ENCODE measurements around the gene ATXN2.
"Not testable (repeated sequence)": the region's sequence is repeated elsewhere in the genome, so short reads cannot be mapped to it uniquely, and the experiment has no call there.

The ATXN2 gene

DNA sequence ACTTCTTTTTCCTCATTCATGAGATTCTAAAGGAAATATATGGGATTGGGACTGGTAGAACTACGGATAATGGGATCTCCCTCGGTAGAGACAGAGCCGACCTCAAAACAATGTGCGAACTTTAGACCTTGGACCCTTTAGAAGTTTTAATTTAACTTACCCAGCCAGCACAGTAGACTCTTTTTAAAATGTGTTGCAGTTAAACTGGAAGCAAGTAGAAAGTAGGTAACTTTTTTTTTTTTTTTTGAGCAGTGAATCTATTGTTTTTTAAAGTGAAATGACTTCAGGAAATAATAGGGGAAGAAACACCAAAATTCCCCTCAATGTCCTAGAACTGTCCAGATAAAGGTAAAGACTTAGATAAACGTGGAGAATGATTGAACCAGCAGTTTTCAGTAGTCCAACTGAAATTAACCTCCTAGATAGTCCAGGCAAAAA lies 1.1 kb upstream of the ATXN2 start:
- FAIRE-seq = no peak

DNA sequence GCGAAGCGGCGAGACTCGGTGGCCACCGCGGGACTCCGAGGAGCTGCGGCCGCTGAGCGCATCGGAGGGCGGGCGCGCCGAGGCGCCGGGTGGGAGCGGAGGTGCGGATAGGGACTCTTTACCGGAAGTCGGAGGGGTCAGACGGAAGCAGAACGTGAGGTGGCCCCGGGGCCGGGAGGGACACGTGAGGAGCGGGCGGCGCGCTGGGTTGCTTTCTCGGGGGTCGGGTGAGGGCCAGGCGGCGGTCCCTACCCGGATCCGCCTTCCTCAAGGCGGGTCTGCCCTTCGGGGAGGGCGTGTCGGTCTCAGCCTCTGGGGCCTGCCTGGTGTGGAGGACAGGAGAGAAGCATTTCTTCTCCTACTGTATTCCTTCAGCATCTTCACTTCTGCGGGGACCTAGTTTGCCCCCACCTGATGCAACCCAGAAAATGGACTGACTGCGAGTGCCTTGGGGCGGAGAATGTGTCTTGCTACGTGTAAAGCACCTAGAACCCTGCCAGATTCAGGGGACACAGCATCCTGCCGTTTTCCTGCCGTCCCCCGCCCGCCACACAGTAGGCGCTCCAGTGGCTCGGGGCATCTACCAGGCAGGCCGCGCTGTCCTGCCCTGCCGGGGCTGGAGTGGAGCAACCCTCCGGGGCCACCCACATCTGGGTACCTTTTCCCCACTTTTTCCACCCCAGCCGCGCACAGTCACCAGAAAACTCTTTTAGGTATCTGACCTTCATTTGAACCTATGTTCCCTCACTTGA lies 514 bp upstream of the ATXN2 start:
- no peak for FAIRE-seq

DNA sequence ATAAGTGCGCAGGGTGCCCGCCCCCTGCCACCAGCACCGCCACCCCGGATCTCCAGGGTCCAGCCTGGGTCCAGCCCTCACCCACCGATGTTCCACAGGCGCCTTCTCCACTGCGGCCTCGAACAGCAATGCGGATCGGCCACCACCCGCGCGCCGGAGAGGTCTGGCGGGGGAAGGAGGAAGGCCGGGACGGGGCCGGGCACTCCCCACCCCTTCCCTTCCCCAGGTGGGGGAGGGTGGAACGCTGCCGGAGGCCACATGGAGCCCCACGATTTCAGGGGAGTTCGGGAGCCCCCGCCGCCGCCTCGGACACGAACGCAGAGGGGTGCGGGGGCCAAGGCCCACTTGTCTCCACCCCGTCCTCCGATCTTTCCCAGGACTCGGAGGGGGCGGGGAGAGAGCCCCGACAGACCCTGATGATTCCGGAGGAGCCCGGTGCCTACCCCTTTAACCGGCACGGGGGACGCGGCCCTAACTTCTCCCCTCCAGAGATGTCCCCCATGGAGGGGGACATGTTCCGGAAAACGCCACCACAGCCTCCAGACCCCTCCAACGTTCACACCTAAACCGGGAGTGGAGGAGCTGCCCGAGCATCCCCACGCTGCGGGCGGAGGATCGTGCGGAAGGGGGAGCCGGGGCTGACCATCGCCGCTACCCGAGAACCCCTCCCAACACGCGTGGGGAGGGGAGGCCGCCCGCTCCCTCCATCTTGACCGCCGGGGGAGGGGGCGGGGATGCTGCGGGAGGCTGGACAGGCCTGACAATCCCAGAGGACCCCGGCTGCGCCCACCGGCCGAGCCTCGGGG lies 1.1 kb downstream of the ATXN2 start:
- no peak for FAIRE-seq

- no peak for FAIRE-seq
These were observed 1.9 kb downstream of the ATXN2 start for GRCh38 chr12:111596985-111597830.

DNA sequence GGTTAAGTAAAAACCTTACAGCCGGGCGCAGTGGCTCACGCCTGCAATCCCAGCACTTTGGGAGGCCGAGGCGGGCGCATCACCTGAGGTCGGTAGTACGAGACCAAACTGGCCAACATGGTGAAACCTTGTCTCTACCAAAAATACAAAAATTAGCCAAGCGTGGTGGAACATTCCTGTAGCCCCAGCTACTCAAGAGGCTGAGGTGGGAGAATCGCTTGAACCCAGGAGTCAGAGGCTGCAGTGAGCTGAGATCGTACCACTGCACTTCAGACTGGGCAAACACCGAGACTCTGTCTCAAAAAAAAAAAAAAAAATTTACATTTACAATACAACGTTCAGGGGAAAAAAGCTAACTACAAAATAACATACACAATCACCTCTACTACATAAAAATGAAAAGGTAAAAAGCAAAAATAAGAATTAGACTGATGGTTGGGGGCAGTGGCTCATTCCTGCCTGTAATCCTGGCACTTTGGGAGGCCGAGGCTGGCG lies 3.7 kb downstream of the ATXN2 start:
- not testable (repeated sequence) for FAIRE-seq

DNA sequence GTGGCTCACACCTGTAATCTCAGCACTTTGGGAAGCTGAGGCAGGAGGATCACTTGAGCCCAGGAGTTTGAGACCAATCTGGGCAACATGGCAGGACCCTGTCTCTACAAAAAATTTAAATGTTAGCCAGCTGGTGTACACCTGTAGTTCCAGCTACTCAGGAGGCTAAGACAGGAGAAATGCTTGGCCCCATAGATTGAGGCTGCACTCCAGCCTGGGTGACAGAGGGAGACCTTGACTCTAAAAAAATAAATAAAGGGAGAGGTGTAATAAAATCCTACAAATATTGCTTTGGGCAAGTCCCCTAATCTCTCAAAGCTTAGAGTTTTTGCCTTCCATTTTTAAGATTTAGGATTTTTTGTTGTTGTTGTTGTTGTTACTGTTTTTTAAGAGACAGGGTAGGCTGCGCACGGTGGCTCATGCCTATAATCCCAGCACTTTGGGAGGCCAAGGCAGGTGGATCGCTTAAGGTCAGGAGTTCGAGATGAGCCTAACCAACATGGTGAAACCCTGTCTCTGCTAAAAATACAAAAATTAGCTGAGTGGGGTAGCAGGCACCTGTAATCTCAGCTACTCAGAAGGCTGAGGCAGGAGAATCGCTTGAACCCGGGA lies 7.6 kb downstream of the ATXN2 start:
- not testable (repeated sequence) for FAIRE-seq

GRCh38 chr12:111590552-111590951 lies 8.6 kb downstream of the ATXN2 start:
- no peak for FAIRE-seq

- FAIRE-seq = no peak
These were observed 9.5 kb downstream of the ATXN2 start for GRCh38 chr12:111589601-111590000.

- no peak for FAIRE-seq
These were observed 11.1 kb downstream of the ATXN2 start for GRCh38 chr12:111588010-111588409.

GRCh38 chr12:111586986-111587385 lies 12.1 kb downstream of the ATXN2 start:
- FAIRE-seq = no peak

DNA sequence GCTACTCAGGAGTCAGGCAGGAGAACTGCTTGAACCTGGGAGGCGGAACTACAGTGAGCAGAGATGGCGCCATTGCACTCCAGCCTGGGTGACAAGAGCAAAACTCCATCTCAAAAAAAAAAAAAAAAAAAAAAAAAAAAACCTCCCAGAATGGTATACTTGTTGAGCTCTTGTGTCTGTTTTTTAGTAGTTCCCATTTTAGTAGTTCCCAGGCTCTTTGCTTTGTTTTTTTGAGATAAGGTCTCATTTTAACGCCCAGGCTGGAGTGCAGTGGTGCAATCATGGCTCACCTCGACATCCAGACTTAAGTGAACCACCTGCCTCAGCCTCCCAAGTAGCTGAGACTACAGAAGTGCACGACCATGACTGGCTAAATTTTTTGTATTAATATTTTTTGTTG lies 13.4 kb downstream of the ATXN2 start:
- FAIRE-seq = no peak

DNA sequence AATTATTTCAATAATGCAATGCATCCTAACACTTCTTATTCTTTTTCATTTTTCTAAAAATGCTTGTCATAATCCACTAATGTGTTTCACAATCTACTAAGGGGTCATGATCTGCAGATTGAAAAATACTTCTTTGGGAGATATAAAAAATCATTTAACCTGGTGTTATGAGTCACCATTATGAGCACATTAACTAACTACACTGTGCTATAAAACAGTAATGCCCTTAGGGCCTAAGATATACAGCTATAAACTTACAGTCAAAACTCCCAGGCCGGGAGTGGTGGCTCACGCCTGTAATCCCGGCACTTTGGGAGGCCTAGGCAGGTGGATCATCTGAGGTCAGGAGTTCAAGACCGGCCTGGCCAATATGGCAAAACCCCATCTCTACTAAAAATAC lies 14.2 kb downstream of the ATXN2 start:
- FAIRE-seq = no peak

- not testable (repeated sequence) for FAIRE-seq
These were observed 15.6 kb downstream of the ATXN2 start for GRCh38 chr12:111583506-111583905.

GRCh38 chr12:111582133-111582747 lies 16.9 kb downstream of the ATXN2 start:
- no peak for FAIRE-seq

DNA sequence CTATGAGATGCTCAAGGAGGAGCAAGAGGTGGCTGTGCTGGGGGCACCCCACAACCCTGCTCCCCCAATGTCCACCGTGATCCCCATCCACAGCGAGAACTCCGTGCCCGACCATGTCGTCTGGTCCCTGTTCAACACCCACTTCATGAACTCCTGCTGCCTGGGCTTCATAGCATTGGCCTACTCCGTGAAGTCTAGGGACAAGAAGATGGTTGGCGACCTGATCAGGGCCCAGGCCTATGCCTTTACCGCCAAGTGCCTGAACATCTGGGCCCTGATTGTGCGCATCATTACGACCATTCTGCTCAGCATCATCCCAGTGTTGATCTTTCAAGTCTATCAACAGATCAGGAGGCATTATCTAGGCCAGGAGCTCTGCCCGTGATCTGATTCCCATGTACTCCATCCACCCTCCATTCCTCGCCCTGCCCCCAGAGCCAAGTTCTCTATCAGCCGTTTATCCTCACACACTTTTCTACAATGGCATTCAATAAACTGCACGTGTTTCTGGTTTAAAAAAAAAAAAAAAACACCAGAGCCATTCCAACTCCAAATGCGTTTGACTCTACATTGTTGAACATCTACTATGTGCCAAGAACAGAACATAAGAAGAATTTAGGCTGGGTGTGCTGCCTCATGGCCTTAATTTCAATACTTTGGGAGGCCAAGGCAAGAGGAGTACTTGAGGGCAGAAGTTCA lies 17.5 kb downstream of the ATXN2 start:
- FAIRE-seq = no peak

GRCh38 chr12:111580737-111581136 lies 18.4 kb downstream of the ATXN2 start:
- FAIRE-seq = no peak

- no peak for FAIRE-seq
These were observed 19.0 kb downstream of the ATXN2 start for GRCh38 chr12:111580119-111580425.

DNA sequence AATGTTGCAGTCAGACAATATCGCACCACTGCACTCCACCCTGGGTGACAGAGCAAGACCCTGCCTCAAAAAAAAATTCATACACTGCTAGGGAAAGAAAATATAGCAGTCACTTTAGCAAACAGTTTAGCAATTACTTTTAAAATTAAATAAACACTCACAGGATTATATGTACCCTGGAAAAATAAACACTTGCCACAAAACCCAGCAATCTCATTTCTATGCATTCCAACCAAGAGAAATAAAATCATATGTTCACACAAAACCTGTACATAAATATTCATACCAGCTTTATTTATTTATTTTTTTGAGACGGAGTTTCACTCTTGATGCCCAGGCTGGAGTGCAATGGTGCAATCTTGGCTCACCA lies 20.2 kb downstream of the ATXN2 start:
- FAIRE-seq = no peak

- no peak for FAIRE-seq
These were observed 20.7 kb downstream of the ATXN2 start for GRCh38 chr12:111578276-111578970.

- no peak for FAIRE-seq
These were observed 24.2 kb downstream of the ATXN2 start for GRCh38 chr12:111574797-111575443.

GRCh38 chr12:111573476-111573875 lies 25.6 kb downstream of the ATXN2 start:
- no peak for FAIRE-seq

All from islet of Langerhans (tissue), 1 donor.